H1 (cell line): ENCODE measurements around the gene FRMD5. TPM values are rescaled to one million over a fixed set of nuclear protein-coding genes. Genes with fewer than 3 reads are reported as not detected.

Experiments
- CTCF ChIA-PET: fragments of 300-600 bp; sonication (Branson Sonifier 250); formaldehyde crosslinking; loops from one replicate; lab custom pipeline; 2021; ENCODE audit not compliant: partially characterized antibody; lab: Charles Lee
- POLR2A ChIA-PET: fragments of 300-600 bp; sonication (Branson Sonifier 250); formaldehyde crosslinking; loops from one replicate; lab custom pipeline; 2021; ENCODE audit warnings: inconsistent platforms; ENCODE audit not compliant: partially characterized antibody; lab: Charles Lee
- DNase-seq, 2 experiments: peaks; one replicate each; pipeline versions ENCODE4 v3.0.0 to v3.0.0-alpha.2; 2010 to 2022; ENCODE audit warnings: low spot score in 2 of 2, low read depth in 1 of 2, mixed read lengths in 1 of 2
- FAIRE-seq: peaks from 2 replicates; lab custom pipeline; 2011; peaks lifted over from hg19 to GRCh38; lab: Jason Lieb, UNC
- H2AFZ ChIP-seq: 2 replicates; pipeline ENCODE4 v1.8.1; 2012; ENCODE audit warnings: low read length, inconsistent platforms
- H2AK5ac ChIP-seq: 2 replicates; pipeline ENCODE4 v1.6.1; 2013; ENCODE audit warnings: low read depth, low read length
- H2BK120ac ChIP-seq: replicated peaks from 2 replicates; pipeline ENCODE3; 2013; ENCODE audit warnings: low read depth, low read length, inconsistent platforms
- H2BK12ac ChIP-seq: 2 replicates; pipeline ENCODE4 v1.6.1; 2013; ENCODE audit warnings: low read depth, low read length
- H2BK15ac ChIP-seq: 2 replicates; pipeline ENCODE4 v1.6.1; 2013; ENCODE audit warnings: low read length
- H2BK20ac ChIP-seq: 2 replicates; pipeline ENCODE4 v1.6.1; 2013; ENCODE audit warnings: low read length
- H2BK5ac ChIP-seq: 2 replicates; pipeline ENCODE4 v1.6.1; 2013; ENCODE audit warnings: low read depth, low read length
- H3K14ac ChIP-seq: 2 replicates; pipeline ENCODE4 v1.6.1; 2013; ENCODE audit warnings: inconsistent platforms; ENCODE audit not compliant: insufficient read length
- H3K18ac ChIP-seq: 2 replicates; pipeline ENCODE4 v1.6.1; 2013; ENCODE audit warnings: low read length; ENCODE audit errors: extremely low read depth
- H3K23ac ChIP-seq: 2 replicates; pipeline ENCODE4 v1.6.1; 2013; ENCODE audit warnings: inconsistent platforms; ENCODE audit not compliant: insufficient read length
- H3K23me2 ChIP-seq: 2 replicates; pipeline ENCODE4 v1.6.1; 2013; ENCODE audit warnings: low read depth, low read length
- H3K27ac ChIP-seq: 2 replicates; pipeline ENCODE4 v1.6.1; 2011; ENCODE audit warnings: low read depth, low read length, inconsistent platforms
- H3K27me3 ChIP-seq, 4 experiments: replicated peaks in 1 of 4; 1 replicate in 1 of 4; 2 replicates in 3 of 4; pipeline versions ENCODE4 v1.6.1 to v1.8.1; 2011 to 2013; ENCODE audit warnings: low read length in 3 of 4, mild to moderate bottlenecking in 3 of 4, inconsistent platforms in 2 of 4, mixed read lengths in 2 of 4, moderate library complexity in 1 of 4; ENCODE audit not compliant: control insufficient read depth in 3 of 4, insufficient read depth in 3 of 4; ENCODE audit errors: extremely low read depth in 1 of 4
- H3K36me3 ChIP-seq, 4 experiments: 2 replicates each; pipeline versions ENCODE4 v1.6.1 to v1.8.1; 2011 to 2013; ENCODE audit warnings: mild to moderate bottlenecking in 4 of 4, low read length in 3 of 4, moderate library complexity in 2 of 4, control low read depth in 1 of 4, inconsistent platforms in 1 of 4; ENCODE audit not compliant: insufficient read depth in 4 of 4, control insufficient read depth in 2 of 4
- H3K4ac ChIP-seq: replicated peaks from 2 replicates; pipeline ENCODE3; 2013; ENCODE audit warnings: low read length, low read depth, mixed read lengths, inconsistent platforms; ENCODE audit not compliant: insufficient read length
- H3K4me1 ChIP-seq, 4 experiments: replicated peaks in 1 of 4; 1 replicate in 1 of 4; 2 replicates in 3 of 4; pipeline versions ENCODE4 v1.6.1 to v1.8.1; 2011 to 2013; ENCODE audit warnings: low read length in 3 of 4, inconsistent platforms in 2 of 4, mixed read lengths in 1 of 4; ENCODE audit not compliant: insufficient read depth in 4 of 4, control insufficient read depth in 3 of 4
- H3K4me2 ChIP-seq, 2 experiments: 2 replicates each; pipeline versions ENCODE4 v1.6.1 to v1.8.1; 2011 to 2013; ENCODE audit warnings: low read depth in 2 of 2, low read length in 2 of 2, control low read depth in 1 of 2, inconsistent platforms in 1 of 2, mild to moderate bottlenecking in 1 of 2; ENCODE audit not compliant: insufficient read depth in 1 of 2
- H3K4me3 ChIP-seq, 4 experiments: fragments of 200-600, 300-600 bp in 1 of 4; sonication (generic), shearing (Covaris generic), sonication (Bioruptor Twin) in 1 of 4; 2 replicates each; pipeline versions ENCODE4 v1.5.1 to v1.8.1; 2011 to 2016; ENCODE audit warnings: low read length in 4 of 4, low read depth in 3 of 4, control low read depth in 2 of 4, inconsistent platforms in 2 of 4, mild to moderate bottlenecking in 2 of 4, mixed read lengths in 1 of 4, moderate library complexity in 1 of 4; ENCODE audit not compliant: insufficient read depth in 2 of 4; ENCODE audit errors: extremely low read depth in 1 of 4
- H3K56ac ChIP-seq: replicated peaks from 2 replicates; pipeline ENCODE3; 2013; ENCODE audit warnings: low read depth, mild to moderate bottlenecking, mixed read lengths, low read length, inconsistent platforms; ENCODE audit not compliant: insufficient read length
- H3K79me1 ChIP-seq: 2 replicates; pipeline ENCODE4 v1.6.1; 2013; ENCODE audit warnings: low read depth, low read length, control low read depth
- H3K79me2 ChIP-seq, 2 experiments: 2 replicates each; pipeline versions ENCODE4 v1.6.1 to v1.8.1; 2012 to 2013; ENCODE audit warnings: low read length in 2 of 2, mild to moderate bottlenecking in 2 of 2, inconsistent platforms in 1 of 2; ENCODE audit not compliant: insufficient read depth in 2 of 2, control insufficient read depth in 1 of 2
- H3K9ac ChIP-seq, 4 experiments: replicated peaks in 1 of 4; 1 replicate in 1 of 4; 2 replicates in 3 of 4; pipeline versions ENCODE4 v1.6.1 to v1.8.1; 2011 to 2013; ENCODE audit warnings: low read depth in 3 of 4, low read length in 3 of 4, control low read depth in 2 of 4, mild to moderate bottlenecking in 2 of 4, moderate library complexity in 2 of 4, inconsistent platforms in 1 of 4; ENCODE audit errors: extremely low read depth in 1 of 4
- H3K9me3 ChIP-seq, 2 experiments: 2 replicates each; pipeline versions ENCODE4 v1.6.1 to v1.8.1; 2012 to 2013; ENCODE audit warnings: mild to moderate bottlenecking in 2 of 2, moderate library complexity in 2 of 2, control low read depth in 1 of 2, inconsistent platforms in 1 of 2, low read depth in 1 of 2, low read length in 1 of 2, mixed read lengths in 1 of 2; ENCODE audit not compliant: insufficient read depth in 2 of 2
- H4K20me1 ChIP-seq, 2 experiments: replicated peaks in 1 of 2; 2 replicates each; pipeline versions ENCODE3 to v1.8.1; 2011 to 2013; ENCODE audit warnings: inconsistent platforms in 2 of 2, low read length in 2 of 2, mild to moderate bottlenecking in 1 of 2; ENCODE audit not compliant: insufficient read depth in 2 of 2, control insufficient read depth in 1 of 2
- H4K5ac ChIP-seq: 2 replicates; pipeline ENCODE4 v1.6.1; 2013; ENCODE audit warnings: low read length, low read depth, mixed read lengths, inconsistent platforms; ENCODE audit not compliant: insufficient read length
- H4K8ac ChIP-seq: 2 replicates; pipeline ENCODE4 v1.8.0; 2013; ENCODE audit warnings: mild to moderate bottlenecking, moderate library complexity, low read length, inconsistent platforms; ENCODE audit not compliant: insufficient read depth; ENCODE audit errors: extremely low read depth
- H4K91ac ChIP-seq: replicated peaks from 2 replicates; pipeline ENCODE3; 2013; ENCODE audit warnings: low read length, mixed read lengths, inconsistent platforms; ENCODE audit not compliant: insufficient read length
- EGR1 ChIP-seq: IDR thresholded peaks from 2 replicates; pipeline ENCODE4 v1.6.1; 2011; ENCODE audit warnings: low read depth, low read length, borderline replicate concordance
- KDM4A ChIP-seq: IDR thresholded peaks from one replicate; pipeline ENCODE4 v1.7.1; 2012; ENCODE audit warnings: low read depth, mild to moderate bottlenecking, moderate library complexity, low read length, inconsistent platforms; ENCODE audit not compliant: severe bottlenecking
- RBBP5 ChIP-seq: IDR thresholded peaks from 2 replicates; pipeline ENCODE4 v1.7.1; 2012; ENCODE audit warnings: low read depth, mild to moderate bottlenecking, inconsistent platforms, low read length, moderate library complexity, borderline replicate concordance
- RNF2 ChIP-seq: fragments of 200-900, 300-1000 bp; sonication (generic); IDR thresholded peaks from 2 replicates; pipeline ENCODE4 v1.7.1; 2016; ENCODE audit warnings: borderline replicate concordance, low read depth, mild to moderate bottlenecking, antibody characterized with exemption, low read length; ENCODE audit not compliant: poor library complexity, severe bottlenecking; ENCODE audit errors: missing control alignments
- WGBS, 2 experiments: shearing (Covaris generic) in 1 of 2; methylation state at CpG; one replicate each; pipeline versions ENCODE4 v1.1.6 to v1.1.7; 2013 to 2015; ENCODE audit warnings: low lambda C conversion rate in 2 of 2, mixed read lengths in 2 of 2, inconsistent platforms in 1 of 2, low coverage in 1 of 2, missing lambda C conversion rate in 1 of 2; ENCODE audit not compliant: insufficient replicate concordance in 2 of 2, insufficient coverage in 1 of 2, insufficient read length in 1 of 2; ENCODE audit errors: extremely low coverage in 1 of 2, missing lambda C conversion rate in 1 of 2; 5-methylcytosine and 5-hydroxymethylcytosine counted together
- polyA plus RNA-seq, 7 experiments: library from polyadenylated mRNA; depleted of rRNA in 3 of 7; stranded (reverse) in 5 of 7; unstranded in 2 of 7; fragments of >200 nt in 5 of 7; fragments of 200-250 nt in 2 of 7; gene quantifications; 1 replicate in 5 of 7; 2 replicates in 1 of 7; 4 replicates in 1 of 7; pipeline versions ENCODE4 v1.2.1 to v1.2.3, GENCODE V29; 2011 to 2013; ENCODE audit warnings: missing spikeins in 2 of 7, mixed read lengths in 2 of 7
- total RNA-seq: library from RNA; stranded (reverse); fragmentation: NEBNext Ultra II Directional; extraction: Animal tissue kit (Norgen Biotek cat#: 25700); gene quantifications from 2 replicates; pipeline ENCODE4 v1.2.1, GENCODE V29; 2021
- TF ChIP-seq, protein P1 (sequence below): IDR thresholded peaks from 2 replicates; pipeline ENCODE4 v1.6.1; 2012; ENCODE audit warnings: low read length, inconsistent platforms
- TF ChIP-seq, protein P2 (sequence below): IDR thresholded peaks from 2 replicates; pipeline ENCODE4 v1.6.1; 2012; ENCODE audit warnings: inconsistent platforms

Gene FRMD5
- total and polyA plus RNA-seq, 2 of the 8 experiments (the other 6 are each of a cell fraction or from before 2014, with no cell fraction given), result 10.1 to 12.6 TPM

GRCh38 chr15:43916326-43916660 lies 278.8 kb downstream of the FRMD5 start:
- Histone ChIP-seq H3K4ac (no peak overlapping the region), H2BK20ac (no peak overlapping the region), H3K56ac (no peak overlapping the region), H3K9me3 (no peaks in the 10 kb centered on the region), H3K36me3 (no peaks in the 10 kb centered on the region), H3K23me2 (no peaks in the 10 kb centered on the region), H2BK5ac (no peak overlapping the region), H3K18ac (no peak overlapping the region), H3K27me3 (no peaks in the 10 kb centered on the region), H3K14ac (no peak overlapping the region), H2AK5ac (no peak overlapping the region), H3K79me2 (no peaks in the 10 kb centered on the region), H3K4me2 (no peak overlapping the region), H4K91ac (no peak overlapping the region), H2AFZ (no peak overlapping the region), H2BK15ac (no peak overlapping the region), H3K23ac (no peak overlapping the region), H2BK120ac (no peak overlapping the region), H4K5ac (no peak overlapping the region), H3K79me1 (no peaks in the 10 kb centered on the region), H3K9ac (no peak overlapping the region), H4K20me1 (no peaks in the 10 kb centered on the region), H3K4me3 (no peak overlapping the region), H3K27ac (no peak overlapping the region), H4K8ac (no peak overlapping the region), H3K4me1 (peaks cover 2 to 10% (median 7%) of the 10 kb centered on the region in 4 experiments), H2BK12ac (no peak overlapping the region)
- CTCF ChIA-PET, result interaction anchor here (0.9 to 5.6 kb wide), 4 partner anchors 13 to 150 kb away, joined by 3 to 45 read pairs (median 4); no protein-coding TSS in a partner anchor
- FAIRE-seq (no peak), DNase-seq (no peak)
- 97% methylated on average over 4 of the region's 4 CpGs; no CpG with 5 or more reads in 1 of the 2 experiments for WGBS, 2 experiments
- POLR2A ChIA-PET, result interaction anchor here (0.6 kb wide), 3 partner anchors 20 to 211 kb away, joined by 3 read pairs; no protein-coding TSS in a partner anchor
- TF ChIP-seq, protein P1, sequence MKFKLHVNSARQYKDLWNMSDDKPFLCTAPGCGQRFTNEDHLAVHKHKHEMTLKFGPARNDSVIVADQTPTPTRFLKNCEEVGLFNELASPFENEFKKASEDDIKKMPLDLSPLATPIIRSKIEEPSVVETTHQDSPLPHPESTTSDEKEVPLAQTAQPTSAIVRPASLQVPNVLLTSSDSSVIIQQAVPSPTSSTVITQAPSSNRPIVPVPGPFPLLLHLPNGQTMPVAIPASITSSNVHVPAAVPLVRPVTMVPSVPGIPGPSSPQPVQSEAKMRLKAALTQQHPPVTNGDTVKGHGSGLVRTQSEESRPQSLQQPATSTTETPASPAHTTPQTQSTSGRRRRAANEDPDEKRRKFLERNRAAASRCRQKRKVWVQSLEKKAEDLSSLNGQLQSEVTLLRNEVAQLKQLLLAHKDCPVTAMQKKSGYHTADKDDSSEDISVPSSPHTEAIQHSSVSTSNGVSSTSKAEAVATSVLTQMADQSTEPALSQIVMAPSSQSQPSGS, result no peak
- TF ChIP-seq EGR1 (no peak), RBBP5 (no peak), KDM4A (no peak), RNF2 (no peak)
- TF ChIP-seq, protein P2, sequence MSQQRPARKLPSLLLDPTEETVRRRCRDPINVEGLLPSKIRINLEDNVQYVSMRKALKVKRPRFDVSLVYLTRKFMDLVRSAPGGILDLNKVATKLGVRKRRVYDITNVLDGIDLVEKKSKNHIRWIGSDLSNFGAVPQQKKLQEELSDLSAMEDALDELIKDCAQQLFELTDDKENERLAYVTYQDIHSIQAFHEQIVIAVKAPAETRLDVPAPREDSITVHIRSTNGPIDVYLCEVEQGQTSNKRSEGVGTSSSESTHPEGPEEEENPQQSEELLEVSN, result no peak
